Right atrium auricular region (tissue), 2 donors: ENCODE measurements around the gene GID4. TPM values are rescaled to one million over a fixed set of nuclear protein-coding genes. Genes with fewer than 3 reads are reported as not detected.

ENCODE experiments used
- DNase-seq: peaks from one replicate; pipeline ENCODE4 v3.0.0-alpha.2; 2019; ENCODE audit warnings: low spot score
- H3K27ac ChIP-seq, 2 donors: fragments of 200-600 bp; sonication (generic); 1 replicate in 1 of 2; 2 replicates in 1 of 2; pipeline ENCODE4 v1.5.1; 2016 to 2019
- H3K27me3 ChIP-seq, 2 donors: fragments of 200-600 bp; sonication (generic); one replicate each; pipeline versions ENCODE4 v1.5.1 to v1.6.0; 2017 to 2019
- H3K36me3 ChIP-seq: fragments of 200-600 bp; sonication (generic); one replicate; pipeline ENCODE4 v1.5.1; 2016
- H3K4me1 ChIP-seq, 2 donors: fragments of 200-600 bp; sonication (generic); one replicate each; pipeline versions ENCODE4 v1.5.1 to v1.6.0; 2017 to 2019
- H3K4me3 ChIP-seq, 2 donors: fragments of 200-600 bp; sonication (generic); 1 replicate in 1 of 2; 2 replicates in 1 of 2; pipeline ENCODE4 v1.5.1; 2017 to 2019; ENCODE audit warnings: mild to moderate bottlenecking in 1 of 2, moderate library complexity in 1 of 2
- H3K9me3 ChIP-seq, 2 donors: fragments of 200-600 bp; sonication (generic); one replicate each; pipeline ENCODE4 v1.5.1; 2019
- CTCF ChIP-seq, 2 donors: fragments of 200-600 bp; sonication (generic); IDR thresholded peaks; one replicate each; pipeline ENCODE4 v1.5.1; 2019; ENCODE audit warnings: antibody characterized with exemption in 2 of 2
- total RNA-seq, 2 donors: library from RNA; depleted of rRNA; stranded (reverse); fragments of >200 nt; gene quantifications; one replicate each; pipeline ENCODE4 v1.1.0, GENCODE V29; 2016

Gene GID4
- total RNA-seq, 2 donors from 2014 or later = 14.0 to 22.1 TPM

GRCh38 chr17:18094409-18094807, 55.2 kb downstream of the GID4 start:
- no peak for DNase-seq
- TF ChIP-seq CTCF (IDR thresholded peaks at IDR 0.05) = no peak
- Histone ChIP-seq H3K4me1 (no peaks in the 10 kb centered on the region), H3K9me3 (no peaks in the 10 kb centered on the region), H3K4me3 (no peak overlapping the region), H3K27ac (no peak overlapping the region), H3K27me3 (no peaks in the 10 kb centered on the region), H3K36me3 (peaks cover 44% of the 10 kb centered on the region)

DNA sequence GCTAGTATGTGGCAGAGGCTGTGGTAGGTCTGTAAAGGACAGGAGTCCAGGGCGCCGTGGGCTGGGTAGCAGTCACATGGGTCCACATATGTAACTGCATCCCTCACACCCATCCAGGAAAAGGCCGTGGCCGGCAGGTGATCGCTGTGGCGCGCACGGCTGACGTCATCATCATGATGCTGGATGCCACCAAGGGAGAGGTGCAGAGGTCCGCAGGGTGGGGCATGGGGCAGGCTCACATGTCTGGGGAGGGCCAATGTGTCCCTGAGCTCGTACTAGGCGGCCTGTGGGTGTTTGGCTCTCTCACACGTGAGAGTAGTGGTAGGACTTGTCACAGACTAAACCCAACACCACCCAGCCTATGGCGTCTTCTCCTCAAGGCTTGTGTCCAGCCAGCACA, 60.3 kb downstream of the GID4 start:
- no peak for DNase-seq
- Histone ChIP-seq H3K36me3 (peaks cover 54% of the 10 kb centered on the region), H3K4me1 (no peaks in the 10 kb centered on the region), H3K4me3 (no peak overlapping the region), H3K27ac (no peak overlapping the region), H3K9me3 (no peaks in the 10 kb centered on the region), H3K27me3 (no peaks in the 10 kb centered on the region)
- TF ChIP-seq CTCF (IDR thresholded peaks at IDR 0.05) = no peak

DNA sequence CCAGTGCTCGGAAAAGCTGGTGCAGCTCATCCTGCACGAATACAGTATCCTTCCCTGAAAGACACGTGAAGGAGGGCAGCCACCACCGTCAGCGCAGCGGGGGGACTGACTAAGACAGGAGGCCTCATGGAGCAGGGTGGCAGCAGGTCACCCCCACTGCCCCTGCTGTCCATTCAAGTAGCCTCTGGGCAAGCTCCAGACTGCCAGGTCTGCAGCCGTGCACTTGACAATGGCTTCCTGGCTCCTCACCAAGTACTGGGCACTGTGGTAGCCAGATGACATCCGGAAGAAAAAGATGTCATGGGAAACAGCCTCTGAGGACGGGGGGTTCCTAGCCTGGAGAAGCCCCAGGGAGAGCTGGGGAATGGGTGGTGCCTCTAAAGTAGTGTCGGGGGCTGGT, 61.4 kb downstream of the GID4 start:
- Histone ChIP-seq H3K36me3 (peaks cover 52% of the 10 kb centered on the region), H3K9me3 (no peaks in the 10 kb centered on the region), H3K27me3 (no peaks in the 10 kb centered on the region), H3K27ac (no peak overlapping the region), H3K4me1 (no peaks in the 10 kb centered on the region), H3K4me3 (no peak overlapping the region)
- no peak for DNase-seq
- no peak for TF ChIP-seq CTCF (IDR thresholded peaks at IDR 0.05)

- Histone ChIP-seq H3K27ac (no peak overlapping the region), H3K4me3 (no peak overlapping the region), H3K9me3 (no peaks in the 10 kb centered on the region), H3K36me3 (peaks cover 41% of the 10 kb centered on the region), H3K4me1 (no peaks in the 10 kb centered on the region), H3K27me3 (no peaks in the 10 kb centered on the region)
- no peak for TF ChIP-seq CTCF (IDR thresholded peaks at IDR 0.05)
- DNase-seq = no peak
These were observed 62.6 kb downstream of the GID4 start for GRCh38 chr17:18101828-18102227.

GRCh38 chr17:18102640-18103039, 63.4 kb downstream of the GID4 start:
- TF ChIP-seq CTCF (IDR thresholded peaks at IDR 0.05) = no peak
- H3K27ac ChIP-seq = no peak overlapping the region
- H3K4me1 ChIP-seq = no peaks in the 10 kb centered on the region
- no peaks in the 10 kb centered on the region for H3K9me3 ChIP-seq
- no peak overlapping the region for H3K4me3 ChIP-seq
- DNase-seq = no peak
- peaks cover 38% of the 10 kb centered on the region for H3K36me3 ChIP-seq
- H3K27me3 ChIP-seq = no peaks in the 10 kb centered on the region

- H3K9me3 ChIP-seq = no peaks in the 10 kb centered on the region
- H3K4me1 ChIP-seq = no peaks in the 10 kb centered on the region
- H3K4me3 ChIP-seq = no peak overlapping the region
- TF ChIP-seq CTCF (IDR thresholded peaks at IDR 0.05) = no peak
- no peaks in the 10 kb centered on the region for H3K27me3 ChIP-seq
- peaks cover 17% of the 10 kb centered on the region for H3K36me3 ChIP-seq
- no peak overlapping the region for H3K27ac ChIP-seq
- no peak for DNase-seq
These were observed 65.8 kb downstream of the GID4 start for GRCh38 chr17:18105027-18105426.
